NCI-H2227 (cell line): ENCODE measurements around the gene TRIM44.
"Not testable (repeated sequence)": the region's sequence is repeated elsewhere in the genome, so short reads cannot be mapped to it uniquely, and the experiment has no call there.

Source experiments
- DNase-seq: peaks from one replicate; lab custom pipeline; 2025; ENCODE audit not compliant: unreplicated experiment; lab: John Stamatoyannopoulos, UW

TRIM44 gene

DNA sequence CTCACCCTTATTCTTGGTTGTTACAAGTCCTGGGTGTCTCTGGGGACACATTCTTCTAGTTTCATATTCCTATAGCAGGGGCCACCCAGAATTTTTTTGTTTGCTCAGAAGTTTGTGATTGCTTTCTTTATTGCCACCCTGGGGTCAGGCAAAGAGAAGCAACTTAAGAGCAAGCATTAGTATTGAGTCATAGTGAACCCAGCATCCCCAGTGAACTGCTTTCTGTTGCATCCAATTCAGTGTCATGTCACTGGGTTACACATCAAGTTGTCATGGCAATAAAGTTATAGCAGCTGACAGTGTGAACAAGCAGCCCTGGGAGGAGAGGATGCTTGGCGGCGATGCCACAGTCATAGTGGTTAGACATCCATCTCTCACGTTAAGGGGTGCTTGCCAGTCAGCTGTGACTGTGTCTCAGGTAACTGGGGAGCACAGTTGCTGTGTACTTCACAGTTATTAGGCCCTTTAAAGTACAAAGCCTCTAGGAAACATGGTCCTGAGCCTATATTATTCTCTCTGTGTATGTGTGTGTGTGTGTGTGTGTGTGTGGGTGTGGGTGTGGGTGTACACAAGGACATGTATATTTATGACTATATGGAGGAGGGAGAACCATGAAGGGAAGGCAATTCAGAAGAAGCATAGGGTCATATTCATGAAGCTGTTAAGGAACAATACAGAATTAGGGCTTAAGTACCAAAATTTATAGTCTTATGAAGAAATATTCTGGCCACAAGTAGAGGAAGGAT is 52.5 kb downstream of the TRIM44 start:
- no peak for DNase-seq

DNA sequence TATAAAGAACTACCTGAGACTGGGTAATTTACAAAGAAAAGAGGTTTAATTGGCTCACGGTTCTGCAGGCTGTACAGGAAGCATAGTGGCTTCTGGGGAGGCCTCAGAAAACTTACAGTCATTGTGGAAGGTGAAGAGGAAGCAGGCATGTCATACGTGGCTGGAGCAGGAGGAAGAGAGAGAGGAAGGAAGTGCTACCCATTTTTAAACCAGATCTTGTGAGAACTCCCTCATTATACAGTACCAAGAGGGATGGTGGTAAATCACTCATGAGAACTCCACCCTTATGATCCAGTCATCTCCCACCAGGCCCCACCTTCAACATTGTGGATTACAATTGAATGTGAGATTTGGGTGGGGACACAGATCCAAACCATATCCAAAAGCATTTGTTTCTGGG is 53.1 kb downstream of the TRIM44 start:
- DNase-seq, result not testable (repeated sequence)

DNA sequence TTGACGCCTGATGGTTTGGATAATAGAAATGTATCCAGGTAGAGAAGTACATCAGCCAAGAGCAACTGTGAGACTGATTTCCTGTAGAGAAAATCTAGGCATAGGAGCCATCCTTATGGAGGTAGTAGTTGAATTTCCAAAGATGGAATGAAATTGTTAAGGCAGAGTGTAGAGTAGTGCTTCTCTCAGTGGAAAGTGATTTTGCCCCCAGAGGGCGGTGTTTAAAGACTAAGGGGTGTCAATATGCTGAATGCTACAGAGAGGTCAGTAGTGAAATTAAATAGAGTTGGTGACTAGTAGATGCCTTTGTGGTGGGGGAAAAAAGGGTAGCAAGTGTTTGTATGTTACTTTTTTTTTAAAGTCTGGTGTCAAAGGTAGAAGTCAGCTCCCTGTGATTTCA is 54.5 kb downstream of the TRIM44 start:
- DNase-seq, result peak; percentile 12

DNA sequence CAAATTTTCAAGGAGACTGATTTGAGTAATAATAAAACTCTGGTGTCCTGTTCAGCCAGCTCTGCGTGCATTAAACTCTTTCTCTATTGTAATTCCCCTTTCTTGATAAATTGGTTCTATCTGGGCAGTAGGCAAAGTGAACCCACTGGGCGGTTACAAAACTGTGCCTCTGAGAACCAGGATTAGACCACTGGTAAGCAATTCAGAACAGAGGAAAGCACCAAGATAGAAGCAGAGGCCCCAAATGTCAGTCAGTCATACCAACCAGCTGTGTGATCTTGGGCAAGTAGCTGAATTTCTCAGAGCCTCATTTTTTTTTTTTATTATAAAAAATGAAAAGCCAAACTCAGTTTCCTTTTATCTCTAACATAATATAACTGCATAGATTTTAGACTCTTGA is 54.9 kb downstream of the TRIM44 start:
- DNase-seq, result no peak

DNA sequence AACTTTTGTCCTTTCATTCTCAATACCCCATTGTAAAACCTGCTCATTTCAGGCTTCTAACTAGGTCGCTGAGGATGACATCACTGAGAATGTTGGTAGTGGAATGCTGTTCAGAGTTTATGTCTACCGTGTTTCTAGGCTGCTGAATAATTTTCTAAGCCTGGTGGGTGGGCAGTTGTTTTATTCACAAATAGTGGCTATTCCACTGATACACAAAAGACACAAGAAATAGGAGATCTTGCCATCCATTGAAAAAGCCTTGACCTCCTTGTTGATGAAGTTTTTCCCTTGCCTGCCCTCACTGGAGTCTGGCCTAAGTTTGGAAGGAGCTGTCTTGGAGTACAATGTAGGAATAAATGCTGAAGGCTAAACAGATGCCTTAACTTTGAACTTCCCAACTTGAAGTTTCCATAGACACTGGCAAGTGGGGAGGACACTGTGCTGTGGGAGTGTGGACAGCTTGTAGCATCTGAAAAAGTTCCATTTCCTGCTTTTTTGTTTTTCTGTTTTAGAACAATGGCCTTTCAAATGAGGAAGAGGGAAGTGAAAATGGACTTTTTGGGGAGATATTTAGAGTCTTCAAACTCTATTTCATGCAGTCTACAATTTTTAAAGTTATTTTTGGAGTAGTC is 59.2 kb downstream of the TRIM44 start:
- no peak for DNase-seq

DNA sequence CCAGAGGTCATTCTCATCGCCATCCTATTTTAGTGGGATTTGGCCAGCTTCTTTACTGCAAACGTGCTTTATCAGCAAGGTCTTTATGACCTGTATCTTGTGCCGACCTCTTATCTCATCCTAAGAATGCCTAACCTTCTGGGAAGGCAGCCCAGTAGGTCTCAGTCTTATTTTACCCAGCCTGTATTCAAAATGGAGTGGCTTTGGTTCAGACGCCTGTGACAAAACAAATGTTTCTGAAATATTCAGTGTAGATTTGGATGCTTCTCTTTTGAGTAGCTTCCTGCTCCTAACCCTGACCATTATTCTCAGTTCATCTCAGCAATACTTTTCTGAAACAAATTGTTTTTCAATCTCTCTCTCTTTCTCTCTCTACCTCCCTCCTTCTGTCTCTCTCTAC is 60.1 kb downstream of the TRIM44 start:
- DNase-seq, result no peak

DNA sequence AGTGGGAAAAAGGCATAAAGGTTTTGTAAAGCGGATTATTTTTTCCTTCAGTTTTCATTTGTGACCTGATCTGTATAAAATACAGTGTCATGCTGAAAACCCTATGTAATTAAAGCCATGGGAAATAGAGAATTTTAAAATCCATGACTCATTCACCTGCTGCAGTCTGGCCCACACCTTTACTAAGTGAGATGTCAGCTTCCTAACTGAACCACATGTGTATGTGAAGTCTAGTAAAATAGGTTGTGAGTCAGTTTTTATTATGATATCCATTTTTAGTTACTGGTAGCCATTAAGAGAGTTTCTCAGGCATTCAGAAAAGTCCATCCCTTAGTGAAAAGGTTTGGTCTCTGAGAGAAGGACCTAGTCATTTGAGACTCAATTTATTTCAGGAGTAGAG is 60.9 kb downstream of the TRIM44 start:
- DNase-seq, result no peak

DNA sequence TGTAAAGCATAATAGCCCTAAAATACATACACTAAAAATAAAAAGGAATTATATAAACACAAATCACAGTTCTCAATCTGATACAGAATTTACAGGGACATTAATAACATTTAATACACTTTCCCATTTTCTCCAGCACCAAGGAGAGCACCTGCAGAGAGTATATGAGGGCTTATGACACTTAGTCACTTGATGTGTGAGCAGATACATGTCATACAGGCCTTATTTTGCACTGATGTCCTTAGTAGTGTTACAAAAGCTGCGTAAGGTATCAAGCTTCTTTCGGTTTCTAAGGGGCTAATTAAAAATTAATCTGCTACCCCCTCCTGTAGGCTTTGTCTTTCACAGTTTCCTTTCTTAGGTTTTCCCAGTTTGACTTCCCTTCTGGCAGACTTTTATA is 61.3 kb downstream of the TRIM44 start:
- DNase-seq, result no peak

DNA sequence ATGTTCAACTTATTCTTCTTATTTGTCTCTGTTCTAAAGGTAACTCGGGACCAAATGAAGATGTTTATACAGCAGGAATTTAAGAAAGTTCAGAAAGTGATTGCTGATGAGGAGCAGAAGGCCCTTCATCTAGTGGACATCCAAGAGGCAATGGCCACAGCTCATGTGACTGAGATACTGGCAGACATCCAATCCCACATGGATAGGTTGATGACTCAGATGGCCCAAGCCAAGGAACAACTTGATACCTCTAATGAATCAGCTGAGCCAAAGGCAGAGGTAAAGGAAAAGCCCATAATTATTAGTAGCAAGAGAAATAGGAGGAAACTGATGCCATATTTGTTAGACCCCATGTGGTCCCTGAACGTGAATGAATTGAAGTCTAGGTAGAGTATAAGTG is 63.3 kb downstream of the TRIM44 start:
- DNase-seq, result no peak

DNA sequence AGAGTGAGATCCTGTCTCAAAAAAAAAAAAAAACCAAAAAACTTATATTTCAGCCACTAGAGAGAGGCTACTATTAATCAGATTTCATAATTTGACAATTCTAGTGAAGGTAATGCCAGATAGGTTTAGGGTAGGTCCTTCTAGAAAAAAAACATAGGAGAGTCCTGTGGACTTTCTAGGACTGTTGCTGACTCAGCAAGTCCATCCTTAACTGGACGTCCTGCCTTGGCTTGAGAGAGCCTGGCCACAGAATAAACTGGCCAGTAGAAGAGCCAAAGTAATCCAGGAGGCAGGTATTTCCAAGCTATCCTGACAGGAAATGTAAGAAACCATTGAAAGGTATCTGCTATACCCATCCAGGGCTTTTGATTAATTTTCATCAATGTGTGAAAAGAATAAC is 64.6 kb downstream of the TRIM44 start:
- DNase-seq, result no peak

DNA sequence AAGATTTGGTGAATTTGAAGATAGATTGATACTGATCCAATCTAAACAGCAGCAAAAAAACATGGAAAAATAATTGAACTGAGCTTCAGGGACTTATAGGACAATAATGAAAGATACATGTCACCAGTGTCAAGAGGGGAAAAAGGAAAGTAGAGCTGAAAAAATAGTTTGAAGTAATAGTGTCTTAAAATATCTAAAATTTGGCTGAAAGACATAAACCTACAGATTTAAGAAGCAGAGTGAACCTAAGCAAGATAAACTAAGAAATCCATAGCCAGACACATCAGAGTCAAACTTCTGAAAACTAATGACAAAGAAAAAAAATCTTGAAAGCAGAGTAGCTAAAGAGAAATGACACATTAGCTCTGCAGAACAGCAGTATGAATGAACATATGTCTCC is 67.7 kb downstream of the TRIM44 start:
- no peak for DNase-seq

DNA sequence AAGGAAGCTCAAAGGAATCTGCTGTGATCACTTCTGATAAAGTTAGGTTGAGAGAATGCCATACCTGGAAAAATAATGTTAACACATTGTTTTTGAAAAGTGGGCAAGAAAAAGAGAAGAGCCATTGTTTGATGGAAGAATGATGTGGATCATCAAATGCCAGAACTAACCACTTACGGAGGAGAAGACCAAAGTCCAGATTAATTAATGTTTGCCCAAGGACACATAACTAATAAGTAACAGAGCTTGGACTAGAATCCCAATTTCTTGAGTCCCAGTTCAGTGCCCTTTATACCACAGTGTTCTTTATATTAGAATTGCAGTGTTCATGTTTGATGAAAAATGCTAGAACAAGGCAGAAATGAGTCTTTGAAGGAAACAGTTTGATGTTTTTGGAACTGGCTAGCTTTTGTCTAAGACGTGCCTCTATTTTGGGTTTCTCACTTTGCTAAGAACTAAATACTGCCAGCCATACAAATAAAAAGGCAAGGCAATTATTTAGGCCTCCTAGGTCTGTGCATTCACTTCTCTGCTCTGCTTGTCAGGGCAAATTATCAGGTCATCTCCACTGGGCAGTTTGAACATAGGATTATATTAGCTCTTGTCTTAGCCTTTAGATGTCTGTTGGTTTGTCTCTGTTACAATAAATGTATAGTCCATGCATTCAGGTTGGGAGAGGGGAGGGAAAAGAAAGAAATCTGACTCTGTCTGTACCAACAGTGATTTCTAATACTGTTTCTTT is 72.3 kb downstream of the TRIM44 start:
- peak; percentile 23 for DNase-seq

DNA sequence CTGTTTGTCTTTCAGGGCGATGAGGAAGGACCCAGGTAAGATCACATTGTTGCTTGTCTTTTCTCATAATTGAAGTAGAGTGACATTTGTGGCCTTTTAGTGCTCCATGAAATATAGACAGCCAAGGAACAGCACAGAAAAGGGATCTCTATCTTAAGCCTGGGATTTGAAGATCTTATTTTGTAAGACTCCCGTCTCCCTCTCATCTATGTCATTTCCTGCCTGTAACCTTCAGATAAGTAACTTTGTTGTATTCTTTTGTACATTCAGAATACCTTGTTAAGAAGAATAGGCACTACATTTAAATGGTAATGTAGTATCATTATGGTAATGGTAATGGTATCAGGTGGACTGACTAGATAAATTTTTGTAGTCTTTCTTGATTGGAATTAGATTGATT is 72.8 kb downstream of the TRIM44 start:
- DNase-seq, result no peak

DNA sequence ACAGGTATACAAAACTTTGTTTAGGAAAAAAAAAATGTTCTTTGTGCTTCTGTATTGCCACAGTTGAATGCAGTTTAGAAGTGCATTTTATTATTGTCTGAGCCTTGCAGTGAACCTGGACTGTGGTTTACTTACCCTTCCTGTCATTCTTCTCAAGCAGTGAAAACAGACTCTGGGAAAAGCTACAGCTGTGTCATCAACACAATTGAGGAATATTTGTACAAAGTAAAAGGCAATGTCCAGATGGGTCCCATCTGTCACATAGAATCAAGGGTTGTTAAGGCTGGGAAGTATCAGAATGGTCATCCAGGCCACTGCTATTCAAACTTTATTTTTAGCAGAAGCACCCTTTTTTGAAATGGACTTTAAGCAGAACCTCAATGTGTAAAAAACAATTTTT is 73.3 kb downstream of the TRIM44 start:
- DNase-seq, result peak; percentile 12

DNA sequence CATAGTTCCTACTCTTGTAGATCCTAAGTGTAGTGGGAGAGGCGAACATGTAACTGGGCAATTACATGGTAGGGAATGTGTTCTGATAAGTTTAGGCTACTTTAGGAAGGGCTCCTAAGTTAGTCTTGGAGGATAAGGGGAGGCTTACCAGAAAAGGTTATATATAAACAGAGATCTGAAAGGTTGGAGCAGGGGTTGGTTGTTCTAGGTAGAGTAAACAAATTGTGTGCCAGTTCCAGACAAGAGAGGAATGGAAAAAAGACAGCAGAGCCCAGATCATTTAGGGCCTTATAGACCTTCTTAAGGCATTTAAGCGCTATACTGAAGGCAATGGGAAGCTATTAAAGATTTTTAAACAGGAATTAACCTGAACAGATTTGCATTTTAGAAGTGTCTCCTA is 74.4 kb downstream of the TRIM44 start:
- DNase-seq, result no peak

DNA sequence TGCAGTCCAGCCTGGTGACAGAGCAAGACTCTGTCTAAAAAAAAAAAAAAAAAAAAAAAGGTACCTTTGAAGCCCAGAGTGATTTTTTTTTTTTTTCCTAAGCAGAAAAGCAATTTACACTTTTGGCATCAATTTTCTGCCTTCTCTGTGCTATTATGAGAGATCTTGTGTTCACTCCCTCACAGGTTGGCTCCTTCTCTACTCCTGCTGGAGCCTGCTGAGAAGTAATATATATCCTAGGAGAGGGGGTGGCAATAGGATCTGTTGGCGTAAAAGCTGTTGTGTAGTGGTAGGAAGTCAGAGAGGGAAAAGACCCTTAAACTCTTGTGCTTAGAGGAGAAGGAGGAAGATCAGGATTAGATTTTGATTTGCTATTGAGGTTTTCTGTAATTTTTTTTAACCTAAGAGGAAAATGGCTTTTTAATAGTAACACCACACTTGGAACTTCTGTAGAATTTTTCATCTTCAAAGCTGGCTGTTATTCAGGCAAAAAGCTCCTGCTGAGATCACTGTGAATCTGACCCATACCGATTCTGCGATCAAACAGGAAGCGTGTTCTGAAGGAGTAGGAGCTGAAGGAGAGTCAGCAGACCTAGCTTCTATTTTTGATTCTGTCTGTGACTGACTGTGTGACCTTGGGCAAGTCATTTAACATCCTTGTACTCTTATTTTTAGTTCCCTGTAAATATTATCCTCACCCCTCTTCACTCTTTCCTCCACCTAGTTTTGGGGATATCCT is 77.7 kb downstream of the TRIM44 start:
- DNase-seq, result peak; percentile 81

DNA sequence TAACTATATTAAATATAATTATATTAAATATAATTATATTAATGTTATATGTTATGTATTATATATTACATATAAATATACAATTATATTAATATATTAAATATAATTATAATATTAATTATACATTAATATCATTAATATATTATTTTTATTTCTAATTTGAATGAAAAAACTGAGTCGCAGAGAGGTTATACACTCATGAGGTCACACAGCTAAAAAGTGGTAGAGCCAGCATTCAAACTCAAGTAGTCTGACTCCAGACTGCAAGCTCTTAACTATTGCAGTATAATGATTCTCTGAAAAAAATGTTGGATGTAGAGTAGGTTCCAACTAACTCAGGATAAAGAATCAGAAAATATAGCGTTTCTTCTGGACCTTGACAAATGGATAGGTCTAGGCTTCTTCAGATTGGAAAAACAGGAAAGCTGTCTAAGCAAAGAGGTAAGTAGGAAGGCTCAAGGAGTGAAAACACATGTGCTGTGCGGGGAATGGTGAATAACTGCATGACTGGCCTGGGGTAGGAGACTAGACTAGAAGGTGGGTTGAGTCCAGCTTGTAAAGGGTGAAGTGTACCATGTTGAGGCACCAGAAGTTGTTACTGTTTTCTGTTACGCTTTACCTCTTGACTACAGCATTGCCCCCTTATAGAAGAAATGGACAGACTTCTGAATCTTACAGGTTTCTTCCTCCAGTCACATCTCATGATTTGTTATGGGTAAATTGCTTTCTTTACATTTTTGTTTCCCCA is 80.3 kb downstream of the TRIM44 start:
- DNase-seq, result no peak

DNA sequence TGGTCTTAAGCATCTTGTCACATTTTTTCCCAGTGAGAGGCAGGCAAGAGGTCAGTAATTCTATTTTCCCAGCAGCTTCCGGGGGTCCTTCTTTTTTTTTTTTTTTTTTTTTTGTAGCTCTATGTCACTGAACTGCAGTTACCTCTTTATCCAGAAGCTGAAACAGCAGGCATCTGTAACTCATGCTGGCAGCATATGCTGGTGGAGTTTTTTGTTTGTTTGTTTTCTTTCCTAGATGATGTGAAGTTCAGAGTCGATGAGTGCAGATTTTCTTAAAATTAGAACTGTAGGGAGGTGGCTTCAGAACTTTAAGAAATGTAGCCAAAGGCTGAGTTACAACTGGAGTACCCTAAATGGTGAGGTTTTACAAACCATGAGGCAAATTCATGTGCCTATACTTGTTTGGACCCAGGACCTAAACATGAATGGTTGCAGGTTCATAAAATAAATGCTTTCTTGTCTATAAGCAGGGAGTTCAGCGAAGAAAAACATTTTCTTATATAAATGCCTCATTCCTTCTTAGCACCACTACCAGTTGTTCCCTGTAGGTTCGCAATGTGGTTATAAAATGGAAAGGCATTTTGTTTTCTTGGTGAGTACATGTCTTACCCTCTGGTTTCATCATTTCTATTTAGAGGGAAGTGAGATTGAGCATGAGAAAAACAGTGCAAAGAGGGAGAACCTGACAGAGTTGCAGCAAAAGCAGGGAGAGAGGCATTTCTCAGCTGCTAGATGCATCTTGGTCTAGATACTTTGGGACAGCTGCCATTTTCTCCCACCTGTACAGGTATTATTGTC is 84.0 kb downstream of the TRIM44 start:
- DNase-seq, result peak; percentile 19

DNA sequence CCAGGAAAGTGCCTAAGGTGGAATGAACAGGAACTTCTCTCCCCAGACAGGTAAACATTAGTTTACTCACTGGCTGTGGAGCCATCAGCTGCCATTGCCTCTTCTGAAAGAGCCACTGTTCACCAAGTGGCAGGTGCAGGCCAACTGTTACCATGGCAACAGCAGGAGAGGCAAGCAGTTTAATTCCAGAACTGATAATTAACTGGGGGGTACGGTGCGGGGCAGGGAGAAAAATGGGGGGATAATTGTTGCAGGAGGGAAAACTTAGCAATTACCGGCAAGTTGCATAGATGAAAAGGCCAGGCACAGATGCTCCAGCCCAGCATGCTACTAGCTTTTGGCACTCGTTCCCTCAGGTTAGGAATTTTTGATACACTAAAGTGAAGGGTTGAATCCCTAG is 85.1 kb downstream of the TRIM44 start:
- peak; percentile 96 for DNase-seq

DNA sequence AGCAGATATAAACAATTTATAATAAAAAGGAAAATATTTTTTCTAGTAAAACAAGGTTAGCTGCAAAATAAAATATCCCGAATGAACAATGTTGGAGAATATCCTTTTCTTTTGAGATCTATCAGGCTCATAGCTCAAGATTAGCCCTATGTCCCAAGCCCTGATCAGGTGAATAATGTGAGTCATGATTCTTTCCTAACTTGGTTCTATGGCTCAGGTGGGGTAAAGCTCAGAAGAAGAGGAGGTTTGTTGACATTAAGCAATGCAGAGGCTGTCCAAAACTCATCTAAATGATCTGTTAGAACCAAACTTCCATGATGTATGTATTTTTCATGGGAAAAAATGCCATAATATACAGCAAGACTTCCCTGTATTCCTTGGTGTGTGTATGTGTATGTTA is 86.1 kb downstream of the TRIM44 start:
- DNase-seq, result no peak
